Chondrocyte (in vitro differentiated cells): Measurements from ENCODE around the gene CACNA1B. TPM values are rescaled to one million over a fixed set of nuclear protein-coding genes. Genes with fewer than 3 reads are reported as not detected.
A peak's percentile ranks its signal among the peaks of the same experiment; 100 is the strongest.
"Not testable (repeated sequence)": the region's sequence is repeated elsewhere in the genome, so short reads cannot be mapped to it uniquely, and the experiment has no call there.

Experiments used
- DNase-seq: peaks from one replicate; pipeline ENCODE4 v3.0.0; 2021; ENCODE audit warnings: mixed read lengths, low spot score
- H3K27ac Mint-ChIP-seq: one replicate; pipeline ENCODE4 v1.8.0; 2021; ENCODE audit warnings: mild to moderate bottlenecking, moderate library complexity, mixed read lengths; ENCODE audit not compliant: unreplicated experiment
- H3K27me3 Mint-ChIP-seq: 2 replicates; pipeline ENCODE4 v1.8.0; 2021; ENCODE audit warnings: low read depth, mixed read lengths
- H3K36me3 Mint-ChIP-seq: 2 replicates; pipeline ENCODE4 v1.8.0; 2021; ENCODE audit warnings: low read depth, mixed read lengths
- H3K4me1 Mint-ChIP-seq: 2 replicates; pipeline ENCODE4 v1.8.0; 2021; ENCODE audit warnings: low read depth, mild to moderate bottlenecking, mixed read lengths
- H3K4me3 Mint-ChIP-seq: one replicate; pipeline ENCODE4 v1.8.0; 2021; ENCODE audit warnings: mild to moderate bottlenecking, moderate library complexity, mixed read lengths; ENCODE audit not compliant: unreplicated experiment
- H3K9me3 Mint-ChIP-seq: 2 replicates; pipeline ENCODE4 v1.8.0; 2021; ENCODE audit warnings: low read depth, mixed read lengths
- total RNA-seq: library from RNA; stranded (reverse); gene quantifications from 3 replicates; pipeline ENCODE4 v1.2.1, GENCODE V29; 2021
- TF ChIP-seq, protein P1 (sequence below): fragments of 200-600 bp; sonication (generic); IDR thresholded peaks from 2 replicates; pipeline ENCODE4 v1.5.0; 2021; ENCODE audit warnings: antibody characterized with exemption, mild to moderate bottlenecking, moderate library complexity

The CACNA1B gene
- total RNA-seq, 1 donor from 2014 or later = 3.7 TPM

DNA sequence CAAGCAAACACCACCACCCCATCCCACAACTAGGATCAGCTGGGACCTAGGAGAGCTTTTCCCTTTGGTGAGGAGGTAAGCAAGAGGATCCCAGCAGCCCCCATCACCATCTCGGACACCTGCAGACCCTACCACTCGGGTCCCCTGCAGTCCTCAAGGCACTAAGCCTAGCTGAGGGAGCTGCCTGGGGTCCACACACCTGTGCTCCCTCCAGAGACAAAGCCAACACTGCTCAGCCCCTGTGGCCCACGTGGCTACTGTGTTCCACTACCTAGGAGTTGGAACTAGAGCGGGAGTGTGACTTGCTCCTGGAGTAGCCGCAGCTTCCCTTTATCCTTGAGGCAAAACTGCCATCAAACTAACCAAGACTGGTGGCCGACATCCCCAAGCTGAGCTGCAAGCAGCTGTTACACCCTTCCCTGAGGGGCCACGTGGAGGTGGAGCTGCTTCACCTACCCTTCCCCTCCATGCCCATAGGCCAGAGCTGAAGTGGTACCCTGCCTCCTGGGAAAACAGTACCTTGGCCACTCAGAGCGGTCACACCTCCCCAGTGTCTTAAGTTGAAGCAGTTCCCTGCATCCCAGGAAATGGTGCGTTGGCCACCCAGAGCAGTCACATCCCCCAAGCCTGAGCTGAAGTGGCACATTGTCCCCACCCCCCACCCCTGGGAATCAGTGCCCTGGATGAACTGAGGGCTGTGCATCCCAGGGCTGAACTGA is 205.5 kb downstream of the CACNA1B start:
- H3K36me3 Mint-ChIP-seq = peaks cover 6% of the 10 kb centered on the region

DNA sequence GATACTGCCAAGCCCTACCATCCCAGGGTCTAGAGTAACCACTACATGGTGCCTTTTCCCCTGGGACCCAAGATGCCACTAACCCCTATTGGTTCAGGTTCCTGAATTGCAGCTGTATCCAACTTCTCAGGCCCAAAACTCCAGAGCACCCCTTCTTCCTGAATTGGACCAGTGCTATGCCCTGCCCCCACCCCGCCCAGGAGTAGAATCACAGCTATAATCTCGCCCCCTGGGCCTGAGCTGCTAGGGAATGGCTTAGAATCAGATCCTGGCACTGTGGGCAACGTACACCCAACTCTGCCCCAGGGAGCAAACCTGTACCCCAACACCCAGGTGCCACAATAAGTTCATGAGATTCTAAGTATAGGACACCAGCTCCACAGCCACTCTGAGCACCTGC is 206.3 kb downstream of the CACNA1B start:
- no peak overlapping the region for H3K4me3 Mint-ChIP-seq
- TF ChIP-seq, protein P1, sequence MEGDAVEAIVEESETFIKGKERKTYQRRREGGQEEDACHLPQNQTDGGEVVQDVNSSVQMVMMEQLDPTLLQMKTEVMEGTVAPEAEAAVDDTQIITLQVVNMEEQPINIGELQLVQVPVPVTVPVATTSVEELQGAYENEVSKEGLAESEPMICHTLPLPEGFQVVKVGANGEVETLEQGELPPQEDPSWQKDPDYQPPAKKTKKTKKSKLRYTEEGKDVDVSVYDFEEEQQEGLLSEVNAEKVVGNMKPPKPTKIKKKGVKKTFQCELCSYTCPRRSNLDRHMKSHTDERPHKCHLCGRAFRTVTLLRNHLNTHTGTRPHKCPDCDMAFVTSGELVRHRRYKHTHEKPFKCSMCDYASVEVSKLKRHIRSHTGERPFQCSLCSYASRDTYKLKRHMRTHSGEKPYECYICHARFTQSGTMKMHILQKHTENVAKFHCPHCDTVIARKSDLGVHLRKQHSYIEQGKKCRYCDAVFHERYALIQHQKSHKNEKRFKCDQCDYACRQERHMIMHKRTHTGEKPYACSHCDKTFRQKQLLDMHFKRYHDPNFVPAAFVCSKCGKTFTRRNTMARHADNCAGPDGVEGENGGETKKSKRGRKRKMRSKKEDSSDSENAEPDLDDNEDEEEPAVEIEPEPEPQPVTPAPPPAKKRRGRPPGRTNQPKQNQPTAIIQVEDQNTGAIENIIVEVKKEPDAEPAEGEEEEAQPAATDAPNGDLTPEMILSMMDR = no peak

More for the DNA sequence above, 205.5 kb downstream of the CACNA1B start:
- Mint-ChIP-seq H3K4me1 (no peaks in the 10 kb centered on the region), H3K27me3 (no peaks in the 10 kb centered on the region), H3K4me3 (no peak overlapping the region), H3K9me3 (peaks cover 32% of the 10 kb centered on the region), H3K27ac (no peak overlapping the region)
- TF ChIP-seq, protein P1 = no peak
- peak; percentile 55 for DNase-seq

DNA sequence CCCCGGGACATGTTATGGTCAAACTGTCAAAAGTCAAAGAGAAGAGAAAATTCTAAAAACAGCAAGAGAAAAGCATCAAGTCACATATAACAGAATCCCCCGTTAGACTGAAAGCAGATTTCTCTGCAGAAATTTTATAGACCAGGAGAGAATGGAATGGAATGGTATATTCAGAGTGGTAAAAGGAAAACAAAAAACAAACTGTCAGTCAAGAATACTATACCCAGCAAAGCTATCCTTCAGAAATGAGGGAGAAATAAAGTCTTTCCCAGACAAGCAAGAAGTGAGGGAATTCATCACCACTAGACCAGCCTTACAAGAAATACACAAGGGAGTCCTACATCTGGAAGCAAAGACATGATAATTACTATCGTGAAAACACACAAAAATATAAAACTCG is 208.0 kb downstream of the CACNA1B start:
- H3K4me1 Mint-ChIP-seq = no peaks in the 10 kb centered on the region
- no peaks in the 10 kb centered on the region for H3K27me3 Mint-ChIP-seq
- peaks cover 6% of the 10 kb centered on the region for H3K36me3 Mint-ChIP-seq
- no peak overlapping the region for H3K27ac Mint-ChIP-seq
- DNase-seq = no peak
- peaks cover 28% of the 10 kb centered on the region for H3K9me3 Mint-ChIP-seq
- H3K4me3 Mint-ChIP-seq = no peak overlapping the region
- TF ChIP-seq, protein P1 = no peak

More for the DNA sequence above, 206.3 kb downstream of the CACNA1B start:
- no peaks in the 10 kb centered on the region for H3K4me1 Mint-ChIP-seq
- no peak for DNase-seq
- no peaks in the 10 kb centered on the region for H3K27me3 Mint-ChIP-seq
- no peak overlapping the region for H3K27ac Mint-ChIP-seq
- H3K9me3 Mint-ChIP-seq = peaks cover 29% of the 10 kb centered on the region
- H3K36me3 Mint-ChIP-seq = peaks cover 6% of the 10 kb centered on the region

DNA sequence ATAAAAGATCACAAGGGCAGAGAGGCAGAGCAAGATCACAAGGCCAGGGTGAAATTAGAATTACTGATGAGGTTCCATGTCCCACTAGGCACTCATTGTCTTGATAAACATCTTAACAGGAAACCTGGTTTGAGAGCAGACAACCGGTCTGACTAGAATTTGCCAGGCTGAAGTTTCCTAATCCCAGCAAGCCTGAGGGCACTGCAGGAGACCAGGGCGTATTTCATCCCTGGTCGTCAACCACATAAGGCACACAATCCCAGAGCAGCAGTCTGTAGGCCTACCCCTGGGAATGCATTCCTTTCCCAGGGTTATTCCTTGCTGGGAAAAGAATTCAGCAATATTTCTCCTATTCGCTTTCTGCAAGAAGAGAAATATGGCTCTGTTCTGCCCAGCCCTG is 214.5 kb downstream of the CACNA1B start:
- H3K27me3 Mint-ChIP-seq, H3K4me1 Mint-ChIP-seq, H3K27ac Mint-ChIP-seq, H3K4me3 Mint-ChIP-seq, DNase-seq, H3K36me3 Mint-ChIP-seq: not testable (repeated sequence)
- H3K9me3 Mint-ChIP-seq = peaks cover 38% of the 10 kb centered on the region

DNA sequence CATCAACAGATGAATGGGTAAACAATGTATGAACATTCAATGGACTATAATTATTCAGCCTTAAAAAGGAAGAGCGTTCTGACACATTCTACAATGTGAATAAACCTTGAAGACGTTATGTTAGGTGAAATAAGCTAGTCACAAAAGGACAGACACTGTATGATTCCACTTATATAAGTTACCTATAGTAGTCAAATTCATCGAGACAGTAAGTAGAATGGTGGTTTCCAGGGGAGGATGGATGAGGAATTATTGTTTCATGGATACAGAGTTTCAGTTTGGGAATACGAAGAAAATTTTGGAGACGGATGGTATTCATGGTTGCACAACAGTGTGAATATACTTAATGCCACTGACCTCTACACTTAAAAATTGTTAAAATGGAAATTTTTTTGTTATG is 216.4 kb downstream of the CACNA1B start:
- DNase-seq = no peak
- Mint-ChIP-seq H3K9me3 (peaks cover 35% of the 10 kb centered on the region), H3K4me3 (no peak overlapping the region), H3K27ac (no peak overlapping the region), H3K27me3 (no peaks in the 10 kb centered on the region), H3K36me3 (no peaks in the 10 kb centered on the region), H3K4me1 (no peaks in the 10 kb centered on the region)
- TF ChIP-seq, protein P1 = no peak
